AG04450 (cell line): ENCODE data around the gene NUDCD2. TPM values are rescaled to one million over a fixed set of nuclear protein-coding genes. Genes with fewer than 3 reads are reported as not detected.

ENCODE experiments used
- CTCF ChIA-PET: fragments of 300-600, 350-600 bp; formaldehyde crosslinking; extraction: SDS; loops from one replicate; lab custom pipeline; 2022; ENCODE audit warnings: antibody characterized with exemption, inconsistent platforms; lab: Charles Lee
- POLR2A ChIA-PET: fragments of 350-600 bp; formaldehyde crosslinking; extraction: SDS; loops from one replicate; lab custom pipeline; 2021; ENCODE audit warnings: antibody characterized with exemption, inconsistent platforms; lab: Yijun Ruan, JAX
- DNase-seq: peaks from one replicate; pipeline ENCODE4 v3.0.0-alpha.2; 2011; ENCODE audit warnings: low read depth, low spot score
- H3K27ac ChIP-seq: one replicate; pipeline ENCODE4 v1.5.1; 2012; ENCODE audit warnings: low read depth, low read length, control low read depth
- H3K27me3 ChIP-seq: one replicate; pipeline ENCODE4 v1.6.0; 2012; ENCODE audit warnings: low read length; ENCODE audit not compliant: control insufficient read depth, insufficient read depth
- H3K4me3 ChIP-seq: 2 replicates; pipeline ENCODE4 v1.5.1; 2011; ENCODE audit warnings: mild to moderate bottlenecking, low read depth, low read length, control low read depth
- H3K9me3 ChIP-seq: 2 replicates; pipeline ENCODE4 v1.5.1; 2012; ENCODE audit warnings: low read length; ENCODE audit not compliant: control insufficient read depth, insufficient read depth
- CTCF ChIP-seq: IDR thresholded peaks from 2 replicates; pipeline ENCODE4 v1.5.1; 2011; ENCODE audit warnings: low read depth, low read length, control low read depth, inconsistent platforms
- polyA minus RNA-seq: library from RNA; depleted of rRNA, polyadenylated mRNA; stranded (reverse); fragments of >200 nt; gene quantifications from 2 replicates; pipeline ENCODE4 v1.2.3, GENCODE V29; 2011; rRNA and poly(A)+ RNA removed
- polyA plus RNA-seq: library from polyadenylated mRNA; depleted of rRNA; stranded (reverse); fragments of >200 nt; gene quantifications from 2 replicates; pipeline ENCODE4 v1.2.3, GENCODE V29; 2011; rRNA removed

The NUDCD2 gene, protein sequence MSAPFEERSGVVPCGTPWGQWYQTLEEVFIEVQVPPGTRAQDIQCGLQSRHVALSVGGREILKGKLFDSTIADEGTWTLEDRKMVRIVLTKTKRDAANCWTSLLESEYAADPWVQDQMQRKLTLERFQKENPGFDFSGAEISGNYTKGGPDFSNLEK
- 3.8 and 5.6 TPM in 2 replicates for polyA plus RNA-seq
- 1.4 and 1.8 TPM in 2 replicates for polyA minus RNA-seq

DNA sequence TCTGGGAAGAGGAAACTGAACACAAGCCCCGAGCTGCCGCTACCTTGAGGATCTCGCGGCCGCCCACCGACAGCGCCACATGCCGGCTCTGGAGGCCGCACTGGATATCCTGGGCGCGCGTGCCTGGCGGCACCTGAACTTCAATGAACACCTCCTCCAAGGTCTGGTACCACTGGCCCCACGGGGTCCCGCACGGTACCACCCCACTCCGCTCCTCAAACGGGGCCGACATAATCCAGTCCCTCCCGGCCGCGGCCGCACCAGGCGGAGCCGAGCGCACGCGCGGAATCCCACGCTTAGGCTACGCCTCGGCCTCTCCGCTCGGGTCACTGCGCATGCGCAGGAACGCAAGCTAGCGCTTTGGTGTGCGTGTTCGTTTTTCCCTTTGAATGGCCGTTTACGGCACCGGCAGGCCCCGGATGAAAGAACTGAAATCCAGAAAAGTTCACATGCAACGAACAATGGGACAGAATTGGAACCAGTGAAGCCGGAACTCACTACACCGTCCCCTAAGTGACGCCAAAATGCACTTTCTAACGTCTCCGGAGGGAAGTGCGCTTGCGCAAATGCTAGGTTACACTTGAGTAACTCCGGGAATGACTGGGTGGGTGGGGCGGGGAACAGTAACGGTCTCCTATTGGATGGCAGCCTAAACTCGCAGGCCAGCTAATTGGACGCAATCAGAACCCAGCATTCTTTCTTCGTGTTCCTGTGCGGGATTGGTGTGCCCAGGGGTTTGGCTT, at the start of gene NUDCD2:
Gene NUDCD2 (minus strand): TSS at position 284 of the 743 bp plus-strand sequence. CDS start 52 bp downstream, at position 232.
- ChIA-PET CTCF (interaction anchor here (0.7 to 3.1 kb wide), 6 partner anchors 13 to 45 kb away, joined by 3 to 16 read pairs (median 4); partner anchors contain the start of gene MAT2B), POLR2A (interaction anchor here (0.6 to 3.4 kb wide), 12 partner anchors 8 to 546 kb away, joined by 3 to 20 read pairs (median 3); partner anchors contain the start of genes CCNG1 and MAT2B)
- Histone ChIP-seq H3K4me3 (peak within 1 kb of the TSS; percentile 82), H3K27me3 (no peaks in the 10 kb centered on the region), H3K9me3 (no peaks in the 10 kb centered on the region), H3K27ac (peak within 1 kb of the TSS; percentile 98)
- peak; percentile 98 for DNase-seq
- TF ChIP-seq CTCF = peak; percentile 35

DNA sequence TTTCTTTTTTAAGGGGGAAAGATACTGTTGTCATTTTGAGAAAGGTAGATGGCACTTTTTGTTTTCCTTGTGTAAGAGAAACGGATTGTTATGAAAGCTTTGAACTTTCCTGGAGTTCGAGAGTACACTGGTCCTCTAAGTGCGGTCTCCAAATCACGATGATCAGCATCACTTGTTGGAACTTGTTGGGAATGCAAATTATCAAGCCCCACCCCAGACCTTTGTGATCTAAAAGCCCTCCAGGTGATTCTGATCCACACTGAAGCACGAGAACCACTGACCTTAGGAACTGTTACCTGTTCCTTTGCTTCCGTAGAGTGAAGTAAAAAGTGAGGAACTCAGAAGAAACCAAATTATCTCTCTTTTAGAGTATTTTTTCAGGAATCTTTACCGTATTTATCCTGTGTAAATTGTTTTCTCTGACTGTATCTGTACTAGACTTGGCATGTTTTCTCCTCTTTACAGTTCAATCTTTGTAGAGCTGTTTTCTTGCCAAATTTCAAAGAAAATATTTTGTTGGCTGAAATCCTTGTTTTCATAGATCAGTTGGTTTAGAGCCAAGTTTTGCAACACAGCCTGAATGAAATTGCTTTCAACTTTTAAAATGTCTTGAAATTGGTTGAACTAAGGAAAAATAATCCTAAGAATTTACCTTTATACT, 49.5 kb upstream of the NUDCD2 start:
- no peak overlapping the region for H3K27ac ChIP-seq
- POLR2A ChIA-PET = no interaction called here
- no peaks in the 10 kb centered on the region for H3K27me3 ChIP-seq
- CTCF ChIA-PET = interaction anchor here (0.7 to 1.1 kb wide), 3 partner anchors 20 to 505 kb away, joined by 3 read pairs; no protein-coding TSS in a partner anchor
- TF ChIP-seq CTCF = no peak
- peak overlapping the region; percentile 46 for H3K4me3 ChIP-seq
- H3K9me3 ChIP-seq = no peaks in the 10 kb centered on the region
- DNase-seq = no peak

- no peak overlapping the region for H3K27ac ChIP-seq
- peak overlapping the region; percentile 29 for H3K4me3 ChIP-seq
- no peaks in the 10 kb centered on the region for H3K27me3 ChIP-seq
- H3K9me3 ChIP-seq = no peaks in the 10 kb centered on the region
- ChIA-PET CTCF (interaction anchor here (0.5 to 0.9 kb wide), 2 partner anchors 35 to 1086 kb away, joined by 3 to 4 read pairs; no protein-coding TSS in a partner anchor), POLR2A (interaction anchor here (1.1 kb wide), 1 partner anchor 49 kb away, joined by 3 read pairs; the partner anchor contains the start of genes HMMR and NUDCD2)
- no peak for DNase-seq
- TF ChIP-seq CTCF = no peak
These were observed 48.9 kb upstream of the NUDCD2 start for GRCh38 chr5:163508753-163509152.

- no peak for DNase-seq
- H3K27me3 ChIP-seq = no peaks in the 10 kb centered on the region
- no peak for TF ChIP-seq CTCF
- no peaks in the 10 kb centered on the region for H3K9me3 ChIP-seq
- H3K27ac ChIP-seq = no peak overlapping the region
- peak overlapping the region; percentile 88 for H3K4me3 ChIP-seq
- ChIA-PET POLR2A (interaction anchor here (1.0 kb wide), 1 partner anchor 47 kb away, joined by 3 read pairs; the partner anchor contains the start of genes HMMR and NUDCD2), CTCF (interaction anchor here (0.7 to 1.0 kb wide), 2 partner anchors 23 to 33 kb away, joined by 3 to 5 read pairs; no protein-coding TSS in a partner anchor)
These were observed 46.8 kb upstream of the NUDCD2 start for GRCh38 chr5:163506726-163507125.
